CD4-positive, alpha-beta T cell treated with Interleukin-21 for 1 hour (primary cell): Measurements from ENCODE around the gene CALCR.
"Not testable (repeated sequence)": the region's sequence is repeated elsewhere in the genome, so short reads cannot be mapped to it uniquely, and the experiment has no call there.

Source experiments
- DNase-seq: peaks from one replicate; pipeline ENCODE4 v3.0.0-alpha.2; 2020

CALCR gene

DNA sequence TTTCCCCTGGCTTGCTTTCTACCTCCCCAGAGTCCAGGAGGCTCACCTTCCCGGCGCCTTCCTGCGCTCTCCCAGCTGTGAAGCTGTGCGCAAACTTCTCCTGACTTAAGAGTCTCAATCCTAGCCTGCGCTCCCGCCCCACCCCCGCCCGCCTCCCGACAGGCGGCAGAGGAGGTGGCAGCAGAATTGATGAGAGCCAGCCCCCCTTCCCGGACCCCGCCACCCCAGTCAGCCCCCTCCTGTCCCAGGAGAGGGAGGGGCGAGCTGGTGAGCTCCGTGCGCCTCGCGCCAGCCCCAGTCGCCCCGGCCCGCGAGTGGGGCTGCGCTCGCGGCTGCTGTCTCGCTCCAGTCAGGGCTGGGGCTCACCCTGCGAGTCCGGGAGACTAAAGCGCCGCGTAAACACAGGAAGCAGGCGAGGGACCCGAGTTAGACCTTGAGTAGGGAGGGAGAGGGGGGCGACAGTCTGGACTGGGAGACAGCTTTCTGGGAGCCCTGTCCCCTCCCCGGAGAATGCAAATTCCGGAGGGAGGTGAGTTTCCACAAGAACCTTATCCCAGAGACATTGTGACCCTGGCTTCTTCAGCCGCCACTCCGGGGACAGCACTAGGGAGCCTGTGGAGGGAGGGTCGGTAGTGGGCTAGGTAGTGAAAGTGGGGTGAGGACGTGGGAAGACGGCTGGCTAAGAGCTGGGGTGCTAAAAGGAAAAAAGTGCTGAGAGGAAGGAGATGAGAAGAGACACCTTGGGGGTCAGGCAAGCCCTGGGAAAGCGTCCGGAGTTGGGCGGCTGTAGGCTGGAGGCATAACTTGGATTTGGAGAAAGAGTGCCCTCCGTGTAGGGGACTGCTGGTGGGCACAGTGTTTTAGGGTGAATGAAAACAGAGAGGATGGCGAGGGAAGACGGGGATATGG is at the start of gene CALCR:
CALCR (minus strand) TSS at position 79 of the 909 bp plus-strand sequence. CDS start 87,743 bp downstream, outside the sequence.
- DNase-seq = no peak

DNA sequence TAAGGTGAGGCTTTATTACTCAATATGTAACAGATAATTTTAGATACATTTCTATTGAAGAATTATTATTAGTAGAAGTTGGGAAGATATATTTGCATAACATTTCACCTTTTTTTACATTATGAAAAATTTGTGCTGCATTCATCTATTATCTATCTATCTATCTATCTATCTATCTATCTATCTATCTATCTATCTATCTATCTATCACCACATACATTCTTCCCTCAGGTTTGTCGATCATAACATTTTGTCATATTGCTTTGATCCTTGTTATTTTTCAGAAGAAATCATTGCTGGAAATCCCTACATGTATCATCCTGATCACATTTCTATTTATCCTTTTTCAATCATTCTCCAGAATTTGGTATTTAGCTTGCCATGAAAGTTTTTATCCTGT is 49.3 kb upstream of the CALCR start:
- no peak for DNase-seq

DNA sequence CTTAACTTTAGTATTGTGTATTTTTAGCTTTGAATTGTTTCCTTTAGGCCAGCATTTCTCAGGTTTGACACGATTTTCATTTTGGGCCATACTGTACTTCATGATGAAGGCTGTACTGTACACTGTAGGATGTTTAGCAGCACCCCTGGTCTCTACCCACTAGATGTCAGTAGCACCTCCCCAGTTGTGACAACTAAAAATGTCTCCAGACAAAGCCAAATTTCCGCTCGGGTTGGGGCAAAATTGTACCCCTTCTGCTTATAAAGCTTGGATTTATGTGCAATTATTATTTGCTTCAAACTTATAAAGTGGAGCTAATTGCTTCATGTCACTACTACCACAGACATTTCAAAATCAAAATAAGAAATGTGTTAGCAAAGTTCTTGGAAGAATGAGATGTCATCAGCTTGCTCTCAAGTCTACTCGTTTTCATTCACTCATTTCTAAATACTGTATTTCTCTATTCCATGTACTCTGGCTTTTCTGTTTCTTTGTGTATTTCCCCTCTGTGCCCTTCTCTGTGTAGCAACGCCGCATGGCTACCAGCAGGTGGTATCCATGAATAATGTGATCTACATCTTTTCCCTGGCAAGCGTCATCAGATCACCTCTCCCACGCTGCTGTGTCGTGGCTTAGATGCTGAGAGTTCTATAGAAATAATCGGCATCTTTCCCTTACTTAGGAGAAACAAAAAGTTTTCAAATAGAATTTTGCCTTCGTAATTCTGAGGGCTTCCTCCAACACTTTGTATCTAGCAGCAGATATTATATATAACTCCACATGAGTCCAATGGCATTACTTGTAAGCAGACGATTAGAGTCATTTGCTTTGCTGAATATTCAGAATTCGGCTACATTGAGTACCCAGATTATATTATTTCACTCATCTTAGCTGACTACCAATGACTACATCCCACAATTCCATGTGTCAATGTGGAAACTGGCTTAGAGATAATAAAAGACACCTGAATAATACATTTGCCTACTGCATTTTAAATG is 47.8 kb upstream of the CALCR start:
- no peak for DNase-seq

- no peak for DNase-seq
Measured at GRCh38 chr7:93620864-93621263, 46.3 kb upstream of the CALCR start.

DNA sequence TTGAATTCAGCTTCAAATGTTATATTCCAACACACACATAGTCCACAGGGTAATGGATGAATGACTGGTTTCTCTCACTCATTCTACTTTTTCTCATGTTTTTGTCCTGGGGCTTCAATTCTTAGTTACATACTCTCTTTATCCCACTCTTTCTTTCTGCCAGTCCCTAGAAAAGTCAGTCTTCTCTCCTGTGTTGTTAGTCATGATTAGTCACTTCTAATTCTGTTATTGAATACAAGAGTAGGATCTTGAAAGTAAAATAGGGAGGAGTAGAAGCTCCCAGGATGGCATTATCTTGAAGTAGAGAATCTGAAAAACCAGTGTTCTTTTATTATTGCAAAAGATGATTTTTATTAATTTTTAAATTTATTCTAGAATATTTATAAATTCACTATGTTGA is 45.5 kb upstream of the CALCR start:
- DNase-seq = no peak

DNA sequence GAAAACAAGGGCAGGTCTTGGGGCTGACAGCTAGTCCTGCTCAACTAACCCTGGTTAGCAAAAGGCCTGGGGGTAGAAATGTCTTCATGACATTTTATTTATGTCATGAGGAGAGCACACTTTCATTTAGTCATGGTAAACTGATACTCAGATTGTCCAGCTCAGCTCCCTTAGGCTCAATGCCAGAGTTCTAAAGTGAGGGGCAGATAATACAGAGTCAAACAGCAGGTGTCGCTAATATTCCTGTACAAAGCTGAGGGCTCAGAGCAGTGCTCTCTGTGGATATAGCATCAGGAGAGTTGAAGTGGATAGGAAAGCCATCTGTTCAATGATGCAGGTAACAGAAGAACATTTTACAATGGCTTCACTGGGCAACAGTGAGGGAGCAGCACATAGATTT is 26.8 kb upstream of the CALCR start:
- no peak for DNase-seq

- no peak for DNase-seq
Measured at GRCh38 chr7:93594250-93594649, 19.7 kb upstream of the CALCR start.

GRCh38 chr7:93592588-93593266 is 18.2 kb upstream of the CALCR start:
- no peak for DNase-seq

DNA sequence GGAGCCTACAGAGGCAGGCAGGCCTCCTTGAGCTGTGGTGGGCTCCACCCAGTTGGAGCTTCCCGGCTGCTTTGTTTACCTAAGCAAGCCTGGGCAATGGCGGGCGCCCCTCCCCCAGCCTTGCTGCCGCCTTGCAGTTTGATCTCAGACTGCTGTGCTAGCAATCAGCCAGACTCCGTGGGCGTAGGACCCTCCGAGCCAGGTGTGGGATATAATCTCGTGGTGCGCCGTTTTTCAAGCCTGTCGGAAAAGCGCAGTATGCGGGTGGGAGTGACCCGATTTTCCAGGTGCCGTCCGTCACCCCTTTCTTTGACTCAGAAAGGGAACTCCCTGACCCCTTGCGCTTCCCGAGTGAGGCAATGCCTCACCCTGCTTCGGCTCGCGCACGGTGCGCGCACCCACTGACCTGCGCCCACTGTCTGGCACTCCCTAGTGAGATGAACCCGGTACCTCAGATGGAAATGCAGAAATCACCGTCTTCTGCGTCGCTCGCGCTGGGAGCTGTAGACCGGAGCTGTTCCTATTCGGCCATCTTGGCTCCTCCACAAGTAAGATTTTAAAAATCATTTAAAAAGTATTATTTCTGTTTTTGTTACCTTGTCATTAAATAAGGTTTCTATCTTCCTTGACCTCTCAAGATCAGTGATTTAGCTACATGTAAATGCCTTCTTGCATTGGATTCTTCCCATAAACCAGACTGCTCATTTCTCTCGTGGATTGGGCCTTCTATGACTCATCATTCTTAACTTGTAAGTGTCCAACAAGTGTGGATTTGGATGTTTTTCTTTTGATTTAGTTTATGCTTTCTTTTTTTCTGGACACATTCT is 16.9 kb upstream of the CALCR start:
- DNase-seq = not testable (repeated sequence)

DNA sequence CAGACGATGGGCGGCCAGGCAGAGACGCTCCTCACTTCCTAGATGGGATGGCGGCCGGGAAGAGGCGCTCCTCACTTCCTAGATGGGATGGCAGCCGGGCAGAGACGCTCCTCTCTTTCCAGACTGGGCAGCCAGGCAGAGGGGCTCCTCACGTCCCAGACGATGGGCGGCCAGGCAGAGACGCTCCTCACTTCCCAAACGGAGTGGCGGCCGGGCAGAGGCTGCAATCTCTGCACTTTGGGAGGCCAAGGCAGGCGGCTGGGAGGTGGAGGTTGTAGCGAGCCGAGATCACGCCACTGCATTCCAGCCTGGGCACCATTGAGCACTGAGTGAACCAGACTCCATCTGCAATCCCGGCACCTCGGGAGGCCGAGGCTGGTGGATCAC is 11.9 kb upstream of the CALCR start:
- not testable (repeated sequence) for DNase-seq

- not testable (repeated sequence) for DNase-seq
Measured at GRCh38 chr7:93585694-93586478, 11.4 kb upstream of the CALCR start.

DNA sequence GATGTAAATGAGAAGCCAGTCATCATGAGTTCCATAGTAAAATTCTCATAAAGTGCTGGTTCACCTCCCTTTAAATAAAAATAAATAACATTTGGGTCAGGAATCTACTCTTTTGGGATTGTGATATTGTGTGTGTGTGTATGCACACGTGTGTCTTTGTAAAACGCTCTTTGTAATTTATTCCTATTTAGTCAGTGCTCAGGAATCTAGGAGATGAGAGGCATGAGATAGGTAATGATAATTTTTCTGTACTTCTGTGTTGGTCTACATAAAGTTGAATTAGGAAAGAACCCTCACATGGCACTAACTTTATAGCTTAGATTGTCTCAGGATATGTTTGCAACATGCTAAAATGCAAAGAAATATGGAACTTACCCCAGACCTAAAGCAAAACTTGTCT is 4.9 kb upstream of the CALCR start:
- DNase-seq = no peak

GRCh38 chr7:93578762-93579161 is 4.2 kb upstream of the CALCR start:
- no peak for DNase-seq

GRCh38 chr7:93575555-93576399 is 1.3 kb upstream of the CALCR start:
- DNase-seq = no peak

- DNase-seq = no peak
Measured at GRCh38 chr7:93574269-93574645, 267 bp downstream of the CALCR start.

DNA sequence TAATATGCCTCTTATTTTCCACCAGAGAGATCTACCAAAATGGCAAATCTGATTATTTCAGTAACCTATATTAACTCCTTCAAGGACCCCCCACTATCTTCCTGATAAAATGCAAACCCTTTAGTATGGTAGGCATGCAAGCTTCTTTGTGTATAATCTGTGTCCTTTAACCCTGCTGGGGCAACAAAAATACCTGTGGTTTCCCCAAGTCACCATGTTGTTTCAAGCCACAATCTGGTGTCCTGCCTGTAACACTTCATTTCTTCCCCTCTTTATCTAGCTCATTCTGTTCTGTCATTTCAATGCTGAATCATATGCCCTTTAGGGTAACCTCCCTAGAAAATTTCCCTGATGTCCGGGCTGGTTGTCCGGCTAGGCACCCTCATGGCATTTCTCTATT is 5.3 kb downstream of the CALCR start:
- no peak for DNase-seq

DNA sequence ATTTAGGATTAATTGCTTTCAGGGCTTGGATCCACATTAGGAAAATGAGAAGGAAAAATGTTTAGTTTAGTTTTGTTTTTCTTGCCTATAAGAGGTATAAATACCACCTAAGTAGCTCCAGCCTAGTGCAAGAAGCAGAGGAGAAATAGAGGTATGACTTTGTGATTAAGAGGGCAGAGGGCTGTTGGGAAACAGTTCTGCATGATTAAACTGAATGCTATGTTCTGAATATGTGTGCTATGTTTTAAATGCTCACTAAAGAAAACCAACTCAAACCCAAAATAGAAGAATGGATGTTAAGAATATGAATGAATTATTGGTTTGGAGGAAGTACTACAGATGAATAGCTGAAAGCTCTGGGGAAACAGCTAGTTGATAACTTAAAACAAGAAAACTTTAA is 7.6 kb downstream of the CALCR start:
- DNase-seq = no peak

- no peak for DNase-seq
Measured at GRCh38 chr7:93563584-93563983, 10.9 kb downstream of the CALCR start.

- no peak for DNase-seq
Measured at GRCh38 chr7:93562936-93563335, 11.6 kb downstream of the CALCR start.

- DNase-seq = no peak
Measured at GRCh38 chr7:93562106-93562505, 12.4 kb downstream of the CALCR start.
